Endothelial cell of umbilical vein (primary cell): ENCODE results near the gene TRPC5OS. TPM values are rescaled to one million over a fixed set of nuclear protein-coding genes. Genes with fewer than 3 reads are reported as not detected.

ENCODE experiments used
- BruUV-seq: library from RNA; stranded (reverse); fragments of 400-500 nt; replicated peaks from 2 replicates; lab custom pipeline; 2021; lab: Mats Ljungman, UMichigan
- CTCF ChIA-PET: fragments of 300-600, 350-600 bp; sonication (Branson Sonifier 250); formaldehyde crosslinking; loops from one replicate; lab custom pipeline; 2021; ENCODE audit warnings: antibody characterized with exemption, inconsistent platforms; lab: Charles Lee
- POLR2A ChIA-PET: fragments of 300-600, 350-600 bp; sonication (Branson Sonifier 250); formaldehyde crosslinking; loops from one replicate; lab custom pipeline; 2021; ENCODE audit warnings: antibody characterized with exemption, inconsistent platforms; lab: Charles Lee
- DNase-seq: peaks from one replicate; pipeline ENCODE4 v3.0.0-alpha.2; 2011; ENCODE audit warnings: low read depth, low spot score
- FAIRE-seq: peaks from 2 replicates; lab custom pipeline; 2011; peaks lifted over from hg19 to GRCh38; lab: Jason Lieb, UNC
- H2AFZ ChIP-seq: 2 replicates; pipeline ENCODE4 v1.6.0; 2012; ENCODE audit warnings: low read depth, low read length, control low read depth, inconsistent platforms
- H3K27ac ChIP-seq: 2 replicates; pipeline ENCODE4 v1.5.1; 2011; ENCODE audit warnings: low read depth, mild to moderate bottlenecking, control low read depth, low read length, moderate library complexity; ENCODE audit not compliant: insufficient read depth
- H3K27me3 ChIP-seq, 2 experiments: 2 replicates each; pipeline versions ENCODE4 v1.6.0 to v1.6.1; 2011; ENCODE audit warnings: low read length in 2 of 2, mixed read lengths in 1 of 2; ENCODE audit not compliant: control insufficient read depth in 2 of 2, insufficient read depth in 2 of 2
- H3K36me3 ChIP-seq, 2 experiments: 2 replicates in 1 of 2; 3 replicates in 1 of 2; pipeline ENCODE4 v1.5.1; 2011; ENCODE audit warnings: low read length in 2 of 2, mild to moderate bottlenecking in 1 of 2, moderate library complexity in 1 of 2; ENCODE audit not compliant: control insufficient read depth in 2 of 2, insufficient read depth in 2 of 2; ENCODE audit errors: extremely low read depth in 1 of 2
- H3K4me1 ChIP-seq: 3 replicates; pipeline ENCODE4 v1.5.1; 2011; ENCODE audit warnings: mild to moderate bottlenecking, low read length; ENCODE audit not compliant: control insufficient read depth, insufficient read depth; ENCODE audit errors: extremely low read depth
- H3K4me2 ChIP-seq: 2 replicates; pipeline ENCODE4 v1.6.1; 2011; ENCODE audit warnings: low read length, control low read depth, mixed read lengths; ENCODE audit not compliant: insufficient read depth
- H3K4me3 ChIP-seq, 3 experiments: fragments of 200-600 bp in 1 of 3; sonication (generic), shearing (Covaris generic) in 1 of 3; replicated peaks in 1 of 3; 2 replicates each; pipeline ENCODE4 v1.5.1; 2011 to 2016; ENCODE audit warnings: control low read depth in 3 of 3, low read length in 3 of 3, mild to moderate bottlenecking in 2 of 3, inconsistent platforms in 1 of 3, low read depth in 1 of 3, moderate library complexity in 1 of 3; ENCODE audit not compliant: insufficient read depth in 1 of 3
- H3K79me2 ChIP-seq: 2 replicates; pipeline ENCODE4 v1.6.0; 2012; ENCODE audit warnings: low read length, inconsistent platforms; ENCODE audit not compliant: control insufficient read depth, insufficient read depth
- H3K9ac ChIP-seq: replicated peaks from 2 replicates; pipeline ENCODE3; 2011; ENCODE audit warnings: low read length, control low read depth; ENCODE audit not compliant: insufficient read depth; ENCODE audit errors: extremely low read depth
- H3K9me1 ChIP-seq: replicated peaks from 3 replicates; pipeline ENCODE4 v1.6.0; 2011; ENCODE audit warnings: mild to moderate bottlenecking, low read length; ENCODE audit not compliant: control insufficient read depth, insufficient read depth; ENCODE audit errors: extremely low read depth
- H3K9me3 ChIP-seq: replicated peaks from 2 replicates; pipeline ENCODE4 v1.5.1; 2012; ENCODE audit warnings: low read length, inconsistent platforms; ENCODE audit not compliant: control insufficient read depth, insufficient read depth
- H4K20me1 ChIP-seq: replicated peaks from 2 replicates; pipeline ENCODE3; 2011; ENCODE audit warnings: mild to moderate bottlenecking, low read length; ENCODE audit not compliant: control insufficient read depth, insufficient read depth; ENCODE audit errors: extremely low read depth
- EZH2 ChIP-seq: IDR thresholded peaks from 2 replicates; pipeline ENCODE4 v1.6.1; 2012; ENCODE audit warnings: borderline replicate concordance, low read depth, mild to moderate bottlenecking, moderate library complexity, low read length, inconsistent platforms; ENCODE audit not compliant: severe bottlenecking
- FOS ChIP-seq: IDR thresholded peaks from 2 replicates; pipeline ENCODE4 v1.6.1; 2011; ENCODE audit warnings: mild to moderate bottlenecking, low read length, moderate library complexity, borderline replicate concordance; ENCODE audit not compliant: insufficient read depth
- GATA2 ChIP-seq: IDR thresholded peaks from 2 replicates; pipeline ENCODE4 v1.7.0; 2011; ENCODE audit warnings: low read depth, mild to moderate bottlenecking, moderate library complexity, mixed read lengths, low read length; ENCODE audit not compliant: insufficient read length, insufficient read depth
- JUN ChIP-seq: IDR thresholded peaks from 2 replicates; pipeline ENCODE4 v1.6.1; 2011; ENCODE audit warnings: borderline replicate concordance, low read depth; ENCODE audit not compliant: insufficient read length, insufficient read depth
- MYC ChIP-seq: IDR thresholded peaks from one replicate; pipeline ENCODE4 v1.6.1; 2011; ENCODE audit warnings: mild to moderate bottlenecking, low read depth, low read length
- POLR2A ChIP-seq: IDR thresholded peaks from 2 replicates; pipeline ENCODE4 v1.6.1; 2012; ENCODE audit warnings: low read depth, mild to moderate bottlenecking, control low read depth, low read length
- POLR2AphosphoS5 ChIP-seq: IDR thresholded peaks from 2 replicates; pipeline ENCODE4 v1.6.1; 2012; ENCODE audit warnings: low read depth, mild to moderate bottlenecking, control low read depth, low read length, moderate library complexity; ENCODE audit not compliant: insufficient read depth
- dilution Hi-C: fragments of 300-500 bp; cut with MboI; formaldehyde crosslinking; loops from one replicate; pipeline ENCODE4 v1.15.0; 2019; ENCODE audit warnings: low sequenced_read_pairs; ENCODE audit not compliant: extremely low pct_ligation_motif_present
- intact Hi-C: fragments of 100-400 bp; cut with micrococcal nuclease; formaldehyde crosslinking; loops from one replicate; pipeline ENCODE4 v1.10.0; 2022
- polyA plus RNA-seq, 4 experiments: library from polyadenylated mRNA; depleted of rRNA in 3 of 4; stranded (reverse) in 3 of 4; unstranded in 1 of 4; fragments of >200 nt; gene quantifications; 2 replicates each; pipeline versions ENCODE4 v1.2.1 to v1.2.3, GENCODE V29; 2011 to 2012; ENCODE audit warnings: missing spikeins in 1 of 4
- total RNA-seq: library from RNA; stranded (reverse); gene quantifications from 2 replicates; pipeline ENCODE4 v1.2.3, GENCODE V29; 2021
- TF ChIP-seq, protein P1 (sequence below), 2 donors: IDR thresholded peaks; 1 replicate in 1 of 2; 2 replicates in 1 of 2; pipeline ENCODE4 v1.5.1; 2011; ENCODE audit warnings: low read length in 2 of 2, mild to moderate bottlenecking in 2 of 2, moderate library complexity in 2 of 2, control low read depth in 1 of 2, inconsistent platforms in 1 of 2, low read depth in 1 of 2; ENCODE audit not compliant: insufficient read depth in 1 of 2; ENCODE audit errors: extremely low read depth in 1 of 2
- TF ChIP-seq, protein P2 (sequence below): IDR thresholded peaks from 2 replicates; pipeline ENCODE4 v1.6.1; 2011; ENCODE audit not compliant: insufficient read depth, insufficient read length

TRPC5OS gene
- total and polyA plus RNA-seq, 2 donors (not counting 3 experiments of a cell fraction or from before 2014, with no cell fraction given), result not detected

DNA sequence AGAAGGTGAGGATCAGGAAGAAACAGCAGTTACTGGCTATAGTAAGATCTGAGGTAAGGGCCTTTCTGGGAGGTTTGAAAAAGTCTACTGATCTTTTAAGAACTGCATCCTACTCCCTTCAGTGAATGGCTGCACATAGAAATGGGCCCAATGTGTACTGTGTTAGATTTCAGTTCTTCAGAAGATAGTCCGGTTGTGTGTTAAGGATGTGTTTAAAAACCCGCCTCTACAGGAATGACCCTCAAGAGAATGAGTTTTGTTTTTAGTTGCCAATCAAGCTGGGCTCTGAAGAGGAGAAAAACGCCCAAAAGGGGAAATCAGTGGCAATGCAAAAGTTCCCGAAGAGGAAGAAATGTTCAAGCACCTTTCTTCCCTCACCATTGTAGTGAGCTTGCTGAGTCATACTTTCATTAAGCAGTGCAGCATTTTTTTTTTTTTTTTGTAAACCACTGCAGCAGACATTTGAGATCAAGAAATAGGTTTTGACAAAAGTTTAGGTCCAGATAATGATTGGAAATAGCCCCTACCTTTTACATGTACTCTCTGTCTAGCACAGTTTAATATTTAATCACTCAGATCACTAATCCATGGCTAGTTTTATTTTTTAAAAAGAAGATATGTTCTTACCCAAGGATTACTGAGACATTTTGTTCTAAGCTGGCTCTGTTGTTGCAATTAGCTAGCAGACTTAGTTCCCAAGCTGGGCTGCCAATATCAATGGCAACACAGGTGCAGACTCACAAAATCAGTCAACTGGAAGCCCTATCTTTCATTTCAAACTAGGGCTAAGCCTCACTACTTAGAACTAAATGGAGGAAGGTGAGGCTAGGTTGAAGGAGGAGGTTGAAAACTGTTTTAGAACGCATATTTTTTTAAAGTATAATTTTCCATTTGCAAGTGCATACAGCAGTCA, 7.0 kb upstream of the TRPC5OS start:
- Histone ChIP-seq H3K9me3 (no peaks in the 10 kb centered on the region), H3K4me2 (no peak overlapping the region), H3K79me2 (no peaks in the 10 kb centered on the region), H3K9me1 (no peaks in the 10 kb centered on the region), H2AFZ (no peak overlapping the region), H3K4me1 (no peaks in the 10 kb centered on the region), H3K27me3 (no peaks in the 10 kb centered on the region), H3K9ac (no peak overlapping the region), H4K20me1 (no peaks in the 10 kb centered on the region), H3K4me3 (no peak overlapping the region), H3K27ac (no peak overlapping the region), H3K36me3 (no peaks in the 10 kb centered on the region)
- ChIA-PET CTCF (interaction anchor here (0.7 to 0.9 kb wide), 2 partner anchors 176 to 1873 kb away, joined by 3 read pairs; no protein-coding TSS in a partner anchor), POLR2A (no interaction called here)
- BruUV-seq, result no TSS peak
- dilution Hi-C loops, result no loop called here
- FAIRE-seq (peak; percentile 8), DNase-seq (peak; percentile 1)
- intact Hi-C loops, result no loop called here
- TF ChIP-seq, protein P1, sequence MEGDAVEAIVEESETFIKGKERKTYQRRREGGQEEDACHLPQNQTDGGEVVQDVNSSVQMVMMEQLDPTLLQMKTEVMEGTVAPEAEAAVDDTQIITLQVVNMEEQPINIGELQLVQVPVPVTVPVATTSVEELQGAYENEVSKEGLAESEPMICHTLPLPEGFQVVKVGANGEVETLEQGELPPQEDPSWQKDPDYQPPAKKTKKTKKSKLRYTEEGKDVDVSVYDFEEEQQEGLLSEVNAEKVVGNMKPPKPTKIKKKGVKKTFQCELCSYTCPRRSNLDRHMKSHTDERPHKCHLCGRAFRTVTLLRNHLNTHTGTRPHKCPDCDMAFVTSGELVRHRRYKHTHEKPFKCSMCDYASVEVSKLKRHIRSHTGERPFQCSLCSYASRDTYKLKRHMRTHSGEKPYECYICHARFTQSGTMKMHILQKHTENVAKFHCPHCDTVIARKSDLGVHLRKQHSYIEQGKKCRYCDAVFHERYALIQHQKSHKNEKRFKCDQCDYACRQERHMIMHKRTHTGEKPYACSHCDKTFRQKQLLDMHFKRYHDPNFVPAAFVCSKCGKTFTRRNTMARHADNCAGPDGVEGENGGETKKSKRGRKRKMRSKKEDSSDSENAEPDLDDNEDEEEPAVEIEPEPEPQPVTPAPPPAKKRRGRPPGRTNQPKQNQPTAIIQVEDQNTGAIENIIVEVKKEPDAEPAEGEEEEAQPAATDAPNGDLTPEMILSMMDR (IDR thresholded peaks at IDR 0.05; ENCODE audit: extremely low read depth in 1 of 2, insufficient read depth in 1 of 2, low read depth in 1 of 2, low read length in 2 of 2), result no peak
- TF ChIP-seq EZH2 (no peak), POLR2AphosphoS5 (no peak), POLR2A (no peak), GATA2 (no peak), FOS (no peak), JUN (no peak), MYC (no peak)
- TF ChIP-seq, protein P2, sequence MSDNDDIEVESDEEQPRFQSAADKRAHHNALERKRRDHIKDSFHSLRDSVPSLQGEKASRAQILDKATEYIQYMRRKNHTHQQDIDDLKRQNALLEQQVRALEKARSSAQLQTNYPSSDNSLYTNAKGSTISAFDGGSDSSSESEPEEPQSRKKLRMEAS, result no peak
